CD4-positive, alpha-beta T cell (primary cell): ENCODE data around the gene POFUT1. TPM values are rescaled to one million over a fixed set of nuclear protein-coding genes. Genes with fewer than 3 reads are reported as not detected.

Experiments
- ATAC-seq: fragments of 200-7000 bp; cut with Tn5 transposase; one replicate; pipeline ENCODE4 v1.10.0; 2022; ENCODE audit warnings: mild to moderate bottlenecking; ENCODE audit not compliant: poor library complexity
- CTCF ChIA-PET: fragments of 350-600 bp; sonication (Branson Sonifier 250); formaldehyde crosslinking; loops from one replicate; lab custom pipeline; 2021; ENCODE audit warnings: antibody characterized with exemption, inconsistent platforms; lab: Charles Lee
- POLR2A ChIA-PET: fragments of 350-600 bp; sonication (Branson Sonifier 250); formaldehyde crosslinking; loops from one replicate; lab custom pipeline; 2021; ENCODE audit warnings: antibody characterized with exemption, inconsistent platforms; lab: Charles Lee
- DNase-seq, 14 experiments: peaks; one replicate each; pipeline ENCODE4 v3.0.0-alpha.2; 2013 to 2020; ENCODE audit warnings: mixed read lengths in 2 of 14
- H3K27ac ChIP-seq, 2 donors: one replicate each; pipeline versions ENCODE4 v1.5.1 to v1.7.0; 2013; ENCODE audit warnings: low read length in 2 of 2, low read depth in 1 of 2, mild to moderate bottlenecking in 1 of 2
- H3K27me3 ChIP-seq, 2 experiments: 1 replicate in 1 of 2; 2 replicates in 1 of 2; pipeline versions ENCODE4 v1.6.1 to v1.7.0; 2013; ENCODE audit warnings: low read length in 2 of 2, control low read depth in 1 of 2, mild to moderate bottlenecking in 1 of 2, moderate library complexity in 1 of 2; ENCODE audit not compliant: insufficient read depth in 2 of 2, control insufficient read depth in 1 of 2
- H3K36me3 ChIP-seq: one replicate; pipeline ENCODE4 v1.6.1; 2013; ENCODE audit warnings: low read length, control low read depth; ENCODE audit not compliant: insufficient read depth
- H3K4me1 ChIP-seq: one replicate; pipeline ENCODE4 v1.6.1; 2013; ENCODE audit warnings: low read length, control low read depth; ENCODE audit not compliant: insufficient read depth
- H3K4me3 ChIP-seq: one replicate; pipeline ENCODE4 v1.5.1; 2013; ENCODE audit warnings: mild to moderate bottlenecking, low read length, moderate library complexity
- H3K9me3 ChIP-seq, 2 experiments: 1 replicate in 1 of 2; 2 replicates in 1 of 2; pipeline versions ENCODE4 v1.6.1 to v1.7.0; 2013; ENCODE audit warnings: low read length in 2 of 2, mild to moderate bottlenecking in 2 of 2, control low read depth in 1 of 2, moderate library complexity in 1 of 2; ENCODE audit not compliant: control insufficient read depth in 1 of 2, insufficient read depth in 1 of 2
- H3K27ac Mint-ChIP-seq: one replicate; pipeline ENCODE4 v1.8.0; 2020; ENCODE audit warnings: mixed read lengths
- H3K27me3 Mint-ChIP-seq: one replicate; pipeline ENCODE4 v1.8.0; 2021; ENCODE audit warnings: mixed read lengths
- H3K36me3 Mint-ChIP-seq: one replicate; pipeline ENCODE4 v1.8.0; 2021; ENCODE audit warnings: low read depth, mixed read lengths
- H3K4me1 Mint-ChIP-seq: one replicate; pipeline ENCODE4 v1.8.0; 2021; ENCODE audit warnings: low read depth, mixed read lengths
- H3K4me3 Mint-ChIP-seq: one replicate; pipeline ENCODE4 v1.8.0; 2020; ENCODE audit warnings: mild to moderate bottlenecking, mixed read lengths
- H3K9me3 Mint-ChIP-seq: one replicate; pipeline ENCODE4 v1.8.0; 2020; ENCODE audit warnings: mixed read lengths
- CTCF ChIP-seq: fragments of 200-600 bp; IDR thresholded peaks from one replicate; pipeline ENCODE4 v1.8.0; 2022; ENCODE audit warnings: antibody characterized with exemption, mild to moderate bottlenecking
- intact Hi-C, 2 experiments: fragments of 100-400 bp; cut with DNase I in 1 of 2; cut with micrococcal nuclease in 1 of 2; formaldehyde crosslinking; loops; one replicate each; pipeline versions ENCODE4 v1.15.1 to v1.9.0; 2023 to 2025; cut with DNase I, micrococcal nuclease
- total RNA-seq, 174 experiments: library from RNA in 2 of 174; stranded (reverse) in 2 of 174; gene quantifications; one replicate each; pipeline ENCODE4 v1.2.3 and lab custom pipeline; 2021 to 2026

POFUT1 gene
- total RNA-seq, 2 experiments from 2014 or later = 7.5 to 8.8 TPM

- H3K36me3 Mint-ChIP-seq = peaks cover 81% of the 10 kb centered on the region
- ChIA-PET POLR2A (interaction anchor here (0.6 to 1.1 kb wide), 2 partner anchors 10 to 128 kb away, joined by 3 to 5 read pairs; no protein-coding TSS in a partner anchor), CTCF (interaction anchor here (1.1 kb wide), 1 partner anchor 546 kb away, joined by 4 read pairs; no protein-coding TSS in a partner anchor)
- intact Hi-C loops = loop anchor here in 1 of 2 experiments (10.0 kb wide), 1 partner anchor 422 kb away; no protein-coding TSS in a partner anchor
- DNase-seq = no peak
- no peaks in the 10 kb centered on the region for H3K9me3 Mint-ChIP-seq
- peaks cover 58% of the 10 kb centered on the region for H3K36me3 ChIP-seq
- peak overlapping the region; percentile 86 for H3K27ac Mint-ChIP-seq
- no peak for ATAC-seq
- H3K4me1 Mint-ChIP-seq = peaks cover 24% of the 10 kb centered on the region
- no peak overlapping the region for H3K4me3 ChIP-seq
- no peak overlapping the region for H3K4me3 Mint-ChIP-seq
- peak overlapping the region; percentile 36 to 84 for H3K27ac ChIP-seq
- H3K9me3 ChIP-seq = no peaks in the 10 kb centered on the region
- TF ChIP-seq CTCF = no peak
- no peaks in the 10 kb centered on the region for H3K27me3 Mint-ChIP-seq
- peaks cover 28% of the 10 kb centered on the region for H3K4me1 ChIP-seq
- no peaks in the 10 kb centered on the region for H3K27me3 ChIP-seq
These were observed 24.7 kb downstream of the POFUT1 start for GRCh38 chr20:32232326-32232886.

GRCh38 chr20:32233286-32233685, 25.6 kb downstream of the POFUT1 start:
- Histone ChIP-seq H3K9me3 (no peaks in the 10 kb centered on the region), H3K4me3 (no peak overlapping the region), H3K27ac (peak overlapping the region; percentile 36 to 84), H3K27me3 (no peaks in the 10 kb centered on the region), H3K4me1 (peaks cover 28% of the 10 kb centered on the region), H3K36me3 (peaks cover 54% of the 10 kb centered on the region)
- DNase-seq (no peak), ATAC-seq (no peak)
- H3K4me3 Mint-ChIP-seq = no peak overlapping the region
- no peaks in the 10 kb centered on the region for H3K27me3 Mint-ChIP-seq
- ChIA-PET POLR2A (no interaction called here), CTCF (no interaction called here)
- intact Hi-C loops = loop anchor here in 1 of 2 experiments (10.0 kb wide), 1 partner anchor 422 kb away; no protein-coding TSS in a partner anchor
- H3K9me3 Mint-ChIP-seq = no peaks in the 10 kb centered on the region
- H3K4me1 Mint-ChIP-seq = peaks cover 24% of the 10 kb centered on the region
- H3K27ac Mint-ChIP-seq = peak overlapping the region; percentile 86
- no peak for TF ChIP-seq CTCF
- H3K36me3 Mint-ChIP-seq = peaks cover 72% of the 10 kb centered on the region

- peaks cover 45% of the 10 kb centered on the region for H3K36me3 ChIP-seq
- CTCF ChIA-PET = no interaction called here
- ATAC-seq = no peak
These were observed 26.6 kb downstream of the POFUT1 start for GRCh38 chr20:32234135-32234808.

More at GRCh38 chr20:32234135-32234808, 26.6 kb downstream of the POFUT1 start:
- DNase-seq = no peak
- Mint-ChIP-seq H3K4me3 (no peak overlapping the region), H3K27me3 (no peaks in the 10 kb centered on the region), H3K27ac (no peak overlapping the region), H3K4me1 (peaks cover 24% of the 10 kb centered on the region), H3K9me3 (no peaks in the 10 kb centered on the region), H3K36me3 (peaks cover 62% of the 10 kb centered on the region)
- H3K9me3 ChIP-seq = no peaks in the 10 kb centered on the region
- no peak overlapping the region for H3K4me3 ChIP-seq
- H3K27ac ChIP-seq = no peak overlapping the region
- POLR2A ChIA-PET = no interaction called here
- intact Hi-C loops = loop anchor here in 1 of 2 experiments (10.0 kb wide), 1 partner anchor 421 kb away; no protein-coding TSS in a partner anchor
- peaks cover 28% of the 10 kb centered on the region for H3K4me1 ChIP-seq
- no peak for TF ChIP-seq CTCF
- H3K27me3 ChIP-seq = no peaks in the 10 kb centered on the region
